ENCODE results near the gene MRPS18A.

DNA sequence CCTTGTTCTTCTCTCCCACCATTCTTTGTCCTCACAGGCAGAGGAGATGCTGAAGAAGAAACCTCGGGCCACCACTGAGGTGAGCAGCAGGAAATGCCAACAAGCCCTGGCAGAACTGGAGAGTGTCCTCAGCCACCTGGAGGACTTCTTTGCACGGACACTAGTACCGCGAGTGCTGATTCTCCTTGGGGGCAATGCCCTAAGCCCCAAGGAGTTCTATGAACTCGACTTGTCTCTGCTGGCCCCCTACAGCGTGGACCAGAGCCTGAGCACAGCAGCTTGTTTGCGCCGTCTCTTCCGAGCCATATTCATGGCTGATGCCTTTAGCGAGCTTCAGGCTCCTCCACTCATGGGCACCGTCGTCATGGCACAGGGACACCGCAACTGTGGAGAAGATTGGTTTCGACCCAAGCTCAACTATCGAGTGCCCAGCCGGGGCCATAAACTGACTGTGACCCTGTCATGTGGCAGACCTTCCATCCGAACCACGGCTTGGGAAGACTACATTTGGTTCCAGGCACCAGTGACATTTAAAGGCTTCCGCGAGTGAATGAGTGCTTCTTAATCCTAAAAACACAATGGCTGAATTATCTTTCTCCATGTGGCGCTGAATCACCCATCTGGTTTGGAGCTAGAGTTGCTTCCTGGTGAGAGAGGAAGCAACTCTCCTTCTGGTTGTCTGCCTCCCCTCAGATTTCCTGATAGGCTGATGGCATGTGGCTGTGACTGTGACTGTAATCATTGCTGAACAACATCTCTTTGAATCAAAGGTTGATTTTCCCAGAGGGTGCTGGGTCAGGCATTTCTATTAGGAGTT lies 47.4 kb downstream of the MRPS18A start:
- TF ChIP-seq CTCF (IDR thresholded peaks at IDR 0.05), result no peak
- TF ChIP-seq EZH2 (IDR thresholded peaks at IDR 0.05), result no peak
- TF ChIP-seq EZH2phosphoT487 (IDR thresholded peaks at IDR 0.05), result no peak
